ENCODE data around the gene FAM219B.

- TF ChIP-seq NFIC (IDR thresholded peaks at IDR 0.05) (no peak), EP300 (IDR thresholded peaks at IDR 0.05; ENCODE audit: borderline replicate concordance) (no peak), TAF1 (IDR thresholded peaks at IDR 0.05; ENCODE audit: low read depth) (no peak), USF1 (IDR thresholded peaks at IDR 0.05) (no peak), MAX (IDR thresholded peaks at IDR 0.05) (no peak), RAD21 (IDR thresholded peaks at IDR 0.05; ENCODE audit: low read depth) (no peak)
Observed at GRCh38 chr15:74850393-74850792, 56.3 kb downstream of the FAM219B start.
